Stimulated activated CD4-positive, alpha-beta T cell treated with anti-CD3 and anti-CD28 coated beads, Interleukin-2, amount 100 ng/mL, for 48 hours (primary cell): ENCODE measurements around the gene EQTN.
"Not testable (repeated sequence)": the region's sequence is repeated elsewhere in the genome, so short reads cannot be mapped to it uniquely, and the experiment has no call there.

Experiments
- DNase-seq, 2 donors: peaks; one replicate each; pipeline ENCODE4 v3.0.0-alpha.2; 2020

The EQTN gene

GRCh38 chr9:27292659-27293405, 4.1 kb downstream of the EQTN start:
- no peak for DNase-seq

GRCh38 chr9:27291292-27291691, 5.7 kb downstream of the EQTN start:
- DNase-seq = no peak

GRCh38 chr9:27282269-27282668, 14.7 kb downstream of the EQTN start:
- DNase-seq = no peak

GRCh38 chr9:27280860-27281259, 16.1 kb downstream of the EQTN start:
- DNase-seq = no peak

GRCh38 chr9:27280249-27280648, 16.7 kb downstream of the EQTN start:
- DNase-seq = no peak

GRCh38 chr9:27279611-27280010, 17.3 kb downstream of the EQTN start:
- no peak for DNase-seq

- no peak for DNase-seq
Observed at GRCh38 chr9:27278374-27278773, 18.6 kb downstream of the EQTN start.

GRCh38 chr9:27276193-27277030, 20.5 kb downstream of the EQTN start:
- DNase-seq = no peak

GRCh38 chr9:27273186-27273585, 23.8 kb downstream of the EQTN start:
- no peak for DNase-seq

- DNase-seq = no peak
Observed at GRCh38 chr9:27272103-27272502, 24.8 kb downstream of the EQTN start.

- DNase-seq = no peak
Observed at GRCh38 chr9:27261517-27262211, 35.3 kb downstream of the EQTN start.

GRCh38 chr9:27260789-27261516, 36.0 kb downstream of the EQTN start:
- DNase-seq = no peak

GRCh38 chr9:27258662-27259061, 38.3 kb downstream of the EQTN start:
- DNase-seq = no peak

- no peak for DNase-seq
Observed at GRCh38 chr9:27248702-27249101, 48.2 kb downstream of the EQTN start.

GRCh38 chr9:27247756-27248155, 49.2 kb downstream of the EQTN start:
- peak in 1 of 2 donors; percentile 5 for DNase-seq

GRCh38 chr9:27239648-27240047, 57.3 kb downstream of the EQTN start:
- DNase-seq = not testable (repeated sequence)
